Natural killer cell (primary cell): ENCODE data around the gene BAIAP2. TPM values are rescaled to one million over a fixed set of nuclear protein-coding genes. Genes with fewer than 3 reads are reported as not detected.

Experiments used
- ATAC-seq, 3 donors: fragments of 150-1000 bp in 2 of 3; fragments of 200-7000 bp in 1 of 3; cut with Tn5 transposase; 1 replicate in 1 of 3; 2 replicates in 2 of 3; pipeline ENCODE4 v1.10.0; 2021; ENCODE audit warnings: mild to moderate bottlenecking in 2 of 3, moderate library complexity in 2 of 3
- DNase-seq, 2 donors: peaks; one replicate each; pipeline versions ENCODE4 v3.0.0 to v3.0.0-alpha.2; 2013 to 2021; ENCODE audit warnings: mixed read lengths in 1 of 2
- H3K27ac ChIP-seq: one replicate; pipeline ENCODE4 v1.5.1; 2013; ENCODE audit warnings: mild to moderate bottlenecking, low read length
- H3K27me3 ChIP-seq: one replicate; pipeline ENCODE4 v1.6.1; 2013; ENCODE audit warnings: low read length; ENCODE audit not compliant: control insufficient read depth, insufficient read depth
- H3K36me3 ChIP-seq: one replicate; pipeline ENCODE4 v1.6.1; 2013; ENCODE audit warnings: low read length; ENCODE audit not compliant: control insufficient read depth, insufficient read depth
- H3K4me1 ChIP-seq: one replicate; pipeline ENCODE4 v1.6.1; 2013; ENCODE audit warnings: low read length; ENCODE audit not compliant: control insufficient read depth, insufficient read depth
- H3K4me3 ChIP-seq: one replicate; pipeline ENCODE4 v1.5.1; 2013; ENCODE audit warnings: low read length
- H3K9me3 ChIP-seq: one replicate; pipeline ENCODE4 v1.6.1; 2013; ENCODE audit warnings: low read length; ENCODE audit not compliant: control insufficient read depth, insufficient read depth
- H3K27ac Mint-ChIP-seq, 2 donors: one replicate each; pipeline ENCODE4 v1.8.0; 2022; ENCODE audit warnings: mild to moderate bottlenecking in 2 of 2, mixed read lengths in 2 of 2, moderate library complexity in 1 of 2
- H3K27me3 Mint-ChIP-seq, 2 donors: one replicate each; pipeline ENCODE4 v1.8.0; 2022; ENCODE audit warnings: low read depth in 2 of 2, mixed read lengths in 2 of 2
- H3K36me3 Mint-ChIP-seq: one replicate; pipeline ENCODE4 v1.8.0; 2022; ENCODE audit warnings: mixed read lengths
- H3K4me1 Mint-ChIP-seq, 2 donors: one replicate each; pipeline ENCODE4 v1.8.0; 2022; ENCODE audit warnings: mixed read lengths in 2 of 2
- H3K4me3 Mint-ChIP-seq: one replicate; pipeline ENCODE4 v1.8.0; 2022; ENCODE audit warnings: mild to moderate bottlenecking, moderate library complexity, mixed read lengths
- H3K9me3 Mint-ChIP-seq, 2 donors: one replicate each; pipeline ENCODE4 v1.8.0; 2022; ENCODE audit warnings: mixed read lengths in 2 of 2
- WGBS: methylation state at CpG from one replicate; pipeline ENCODE4 v1.1.7; 2013; ENCODE audit warnings: missing lambda C conversion rate; ENCODE audit not compliant: insufficient coverage; 5-methylcytosine and 5-hydroxymethylcytosine counted together
- intact Hi-C: fragments of 100-400 bp; cut with micrococcal nuclease; formaldehyde crosslinking; loops from one replicate; pipeline ENCODE4 v1.14.2; 2022
- total RNA-seq, 4 donors: library from RNA; stranded (reverse); fragments of 120-200 nt in 1 of 4; gene quantifications; one replicate each; pipeline versions ENCODE4 v1.2.3 to v1.2.4, GENCODE V29; 2013 to 2022
- TF ChIP-seq, protein P1 (sequence below): fragments of 200-600 bp; IDR thresholded peaks from one replicate; pipeline ENCODE4 v1.8.0; 2022; ENCODE audit warnings: antibody characterized with exemption

The BAIAP2 gene, protein sequence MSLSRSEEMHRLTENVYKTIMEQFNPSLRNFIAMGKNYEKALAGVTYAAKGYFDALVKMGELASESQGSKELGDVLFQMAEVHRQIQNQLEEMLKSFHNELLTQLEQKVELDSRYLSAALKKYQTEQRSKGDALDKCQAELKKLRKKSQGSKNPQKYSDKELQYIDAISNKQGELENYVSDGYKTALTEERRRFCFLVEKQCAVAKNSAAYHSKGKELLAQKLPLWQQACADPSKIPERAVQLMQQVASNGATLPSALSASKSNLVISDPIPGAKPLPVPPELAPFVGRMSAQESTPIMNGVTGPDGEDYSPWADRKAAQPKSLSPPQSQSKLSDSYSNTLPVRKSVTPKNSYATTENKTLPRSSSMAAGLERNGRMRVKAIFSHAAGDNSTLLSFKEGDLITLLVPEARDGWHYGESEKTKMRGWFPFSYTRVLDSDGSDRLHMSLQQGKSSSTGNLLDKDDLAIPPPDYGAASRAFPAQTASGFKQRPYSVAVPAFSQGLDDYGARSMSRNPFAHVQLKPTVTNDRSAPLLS
- total RNA-seq: 10 to 100 TPM in 2 of 3 donors, 1 to 10 TPM in 1; 6.7 to 12.3 (median 10.4) TPM
- total RNA-seq (2013): 3.4 TPM

DNA sequence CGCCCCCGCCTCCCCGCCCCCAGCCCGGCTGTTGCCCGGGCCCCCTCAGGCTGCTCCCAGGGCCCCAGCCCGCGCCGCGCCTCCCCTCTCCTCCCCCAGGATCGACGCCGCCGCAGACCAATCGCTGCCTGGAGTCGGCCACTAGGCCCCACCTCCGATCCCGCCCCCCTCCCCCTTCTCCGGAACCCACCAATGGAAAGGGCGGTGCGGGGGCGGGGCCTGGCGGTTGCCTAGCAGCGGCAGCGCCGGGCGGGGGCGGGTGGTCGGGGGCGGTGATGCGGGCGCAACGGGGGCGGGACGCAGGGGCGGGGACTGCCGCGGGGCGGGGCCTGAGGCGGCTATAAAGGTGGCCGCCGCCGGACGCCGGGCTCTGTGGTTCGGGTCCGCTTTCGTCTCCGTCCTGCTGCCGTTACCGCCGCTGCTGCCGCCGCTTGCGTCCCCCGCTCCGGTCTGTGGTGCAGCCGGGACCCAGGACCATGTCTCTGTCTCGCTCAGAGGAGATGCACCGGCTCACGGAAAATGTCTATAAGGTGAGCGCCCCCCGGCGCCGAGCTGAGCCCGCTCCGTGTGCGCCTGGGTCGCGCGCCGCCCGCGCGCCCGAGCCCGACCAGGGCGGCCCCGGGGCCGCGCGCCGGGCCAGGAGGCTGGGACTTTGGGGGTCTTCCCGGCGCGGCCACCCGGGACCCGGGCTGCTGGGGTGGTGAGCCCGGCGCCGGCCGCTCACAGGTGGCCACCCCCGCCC, at the start of gene BAIAP2:
Gene BAIAP2 (plus strand): TSS at position 373 of the 742 bp plus-strand sequence. CDS start 104 bp downstream, at position 477.
- Histone ChIP-seq H3K4me3 (peak within 1 kb of the TSS; percentile 66), H3K4me1 (peaks cover 27% of the 10 kb centered on the region), H3K27me3 (no peaks in the 10 kb centered on the region), H3K36me3 (no peaks in the 10 kb centered on the region), H3K27ac (no peak within 1 kb of the TSS), H3K9me3 (no peaks in the 10 kb centered on the region)
- TF ChIP-seq, protein P1, sequence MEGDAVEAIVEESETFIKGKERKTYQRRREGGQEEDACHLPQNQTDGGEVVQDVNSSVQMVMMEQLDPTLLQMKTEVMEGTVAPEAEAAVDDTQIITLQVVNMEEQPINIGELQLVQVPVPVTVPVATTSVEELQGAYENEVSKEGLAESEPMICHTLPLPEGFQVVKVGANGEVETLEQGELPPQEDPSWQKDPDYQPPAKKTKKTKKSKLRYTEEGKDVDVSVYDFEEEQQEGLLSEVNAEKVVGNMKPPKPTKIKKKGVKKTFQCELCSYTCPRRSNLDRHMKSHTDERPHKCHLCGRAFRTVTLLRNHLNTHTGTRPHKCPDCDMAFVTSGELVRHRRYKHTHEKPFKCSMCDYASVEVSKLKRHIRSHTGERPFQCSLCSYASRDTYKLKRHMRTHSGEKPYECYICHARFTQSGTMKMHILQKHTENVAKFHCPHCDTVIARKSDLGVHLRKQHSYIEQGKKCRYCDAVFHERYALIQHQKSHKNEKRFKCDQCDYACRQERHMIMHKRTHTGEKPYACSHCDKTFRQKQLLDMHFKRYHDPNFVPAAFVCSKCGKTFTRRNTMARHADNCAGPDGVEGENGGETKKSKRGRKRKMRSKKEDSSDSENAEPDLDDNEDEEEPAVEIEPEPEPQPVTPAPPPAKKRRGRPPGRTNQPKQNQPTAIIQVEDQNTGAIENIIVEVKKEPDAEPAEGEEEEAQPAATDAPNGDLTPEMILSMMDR: no peak
- Mint-ChIP-seq H3K27me3 (peaks cover 0 to 9% of the 10 kb centered on the region in 2 donors), H3K9me3 (no peaks in the 10 kb centered on the region), H3K4me3 (peak within 1 kb of the TSS; percentile 94), H3K4me1 (peaks cover 8 to 30% of the 10 kb centered on the region in 2 donors), H3K27ac (peak within 1 kb of the TSS; percentile 70 to 78), H3K36me3 (no peaks in the 10 kb centered on the region)
- DNase-seq: peak; percentile 92 to 97
- intact Hi-C loops: loop anchor here (10.0 kb wide), 1 partner anchor 210 kb away; no protein-coding TSS in a partner anchor
- under 1% methylated on average over 86 of the region's 92 CpGs for WGBS
- peak; percentile 84 to 93 (median 86) for ATAC-seq

DNA sequence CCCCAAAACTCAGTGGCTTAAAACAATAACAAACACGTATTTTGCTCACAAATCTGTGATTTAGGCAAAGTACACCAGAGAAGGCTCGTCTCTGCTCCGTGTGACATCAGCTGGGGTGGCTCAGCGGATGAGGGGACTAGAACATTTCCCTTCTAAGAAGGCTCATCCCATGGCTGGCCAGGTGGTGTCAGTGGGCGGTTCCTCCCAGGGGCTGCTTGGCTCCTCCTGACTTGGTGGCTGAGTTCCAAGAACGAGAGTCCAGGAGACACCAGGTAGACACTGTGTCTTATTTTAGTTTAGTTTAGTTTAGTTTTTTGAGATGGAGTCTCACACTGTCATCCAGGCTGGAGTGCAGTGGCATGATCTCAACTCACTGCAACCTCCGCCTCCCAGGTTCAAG, 48.9 kb upstream of the BAIAP2 start:
- 93% methylated on average over 7 of the region's 7 CpGs for WGBS
- H3K36me3 ChIP-seq: no peaks in the 10 kb centered on the region
- H3K27me3 Mint-ChIP-seq: peaks cover under 1 to 8% of the 10 kb centered on the region in 2 donors
- TF ChIP-seq, protein P1: no peak
- intact Hi-C loops: no loop called here
- H3K27me3 ChIP-seq: no peaks in the 10 kb centered on the region
- H3K36me3 Mint-ChIP-seq: no peaks in the 10 kb centered on the region
- no peak for DNase-seq
- H3K4me3 Mint-ChIP-seq: no peak overlapping the region
- H3K27ac Mint-ChIP-seq: no peak overlapping the region
- H3K9me3 Mint-ChIP-seq: no peaks in the 10 kb centered on the region
- peaks cover 0 to 9% of the 10 kb centered on the region in 2 donors for H3K4me1 Mint-ChIP-seq
- H3K9me3 ChIP-seq: no peaks in the 10 kb centered on the region
- ATAC-seq: no peak
- no peak overlapping the region for H3K4me3 ChIP-seq
- peaks cover 26% of the 10 kb centered on the region for H3K4me1 ChIP-seq
- no peak overlapping the region for H3K27ac ChIP-seq

DNA sequence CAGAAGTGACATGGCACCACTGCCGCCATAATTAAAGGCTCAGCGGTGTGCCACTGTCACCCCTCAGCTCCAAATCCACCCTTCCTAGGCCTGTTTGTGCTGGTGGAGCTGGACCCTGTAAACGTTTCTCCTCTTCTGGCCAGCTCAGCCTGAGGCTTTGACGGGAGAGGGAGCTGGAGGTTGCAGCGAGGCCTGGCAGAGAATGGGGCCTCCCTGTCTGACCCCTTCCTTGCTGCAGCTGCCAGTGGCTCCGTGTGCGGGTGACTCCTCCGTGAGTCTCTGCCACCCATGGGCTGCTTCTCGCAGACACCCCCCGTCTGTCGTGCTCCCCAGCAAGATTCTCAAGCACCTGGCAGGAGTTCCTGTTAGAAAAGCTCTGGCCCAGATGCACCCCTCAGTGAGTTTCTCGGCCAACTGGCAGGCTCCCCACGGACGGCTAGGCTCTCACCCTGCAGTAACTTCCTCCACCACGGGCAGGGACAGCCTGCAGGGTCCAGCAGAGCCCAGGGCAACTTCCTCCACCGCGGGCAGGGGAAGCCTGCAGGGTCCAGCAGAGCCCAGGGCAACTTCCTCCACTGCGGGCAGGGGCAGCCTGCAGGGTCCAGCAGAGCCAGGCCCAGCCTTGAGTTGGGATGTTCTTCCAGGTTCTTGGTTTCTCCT, 48.0 kb upstream of the BAIAP2 start:
- Mint-ChIP-seq H3K36me3 (no peaks in the 10 kb centered on the region), H3K27ac (no peak overlapping the region), H3K4me3 (no peak overlapping the region), H3K27me3 (peaks cover 0 to 5% of the 10 kb centered on the region in 2 donors), H3K4me1 (peaks cover 0 to 5% of the 10 kb centered on the region in 2 donors), H3K9me3 (no peaks in the 10 kb centered on the region)
- intact Hi-C loops: no loop called here
- ATAC-seq (peak in 1 of 3 donors; percentile 43), DNase-seq (no peak)
- TF ChIP-seq, protein P1: no peak
- H3K4me3 ChIP-seq: no peak overlapping the region
- WGBS: 27% methylated on average over 18 of the region's 18 CpGs
- H3K27ac ChIP-seq: no peak overlapping the region
- no peaks in the 10 kb centered on the region for H3K36me3 ChIP-seq
- peaks cover 28% of the 10 kb centered on the region for H3K4me1 ChIP-seq
- H3K27me3 ChIP-seq: no peaks in the 10 kb centered on the region
- H3K9me3 ChIP-seq: no peaks in the 10 kb centered on the region
